Measurements from ENCODE around the gene LRP5. TPM values are rescaled to one million over a fixed set of nuclear protein-coding genes. Genes with fewer than 3 reads are reported as not detected.
A peak's percentile ranks its signal among the peaks of the same experiment; 100 is the strongest.

Gene LRP5
- total and polyA plus RNA-seq, 8 donors, result 11.8 to 152 (median 44.2) TPM

DNA sequence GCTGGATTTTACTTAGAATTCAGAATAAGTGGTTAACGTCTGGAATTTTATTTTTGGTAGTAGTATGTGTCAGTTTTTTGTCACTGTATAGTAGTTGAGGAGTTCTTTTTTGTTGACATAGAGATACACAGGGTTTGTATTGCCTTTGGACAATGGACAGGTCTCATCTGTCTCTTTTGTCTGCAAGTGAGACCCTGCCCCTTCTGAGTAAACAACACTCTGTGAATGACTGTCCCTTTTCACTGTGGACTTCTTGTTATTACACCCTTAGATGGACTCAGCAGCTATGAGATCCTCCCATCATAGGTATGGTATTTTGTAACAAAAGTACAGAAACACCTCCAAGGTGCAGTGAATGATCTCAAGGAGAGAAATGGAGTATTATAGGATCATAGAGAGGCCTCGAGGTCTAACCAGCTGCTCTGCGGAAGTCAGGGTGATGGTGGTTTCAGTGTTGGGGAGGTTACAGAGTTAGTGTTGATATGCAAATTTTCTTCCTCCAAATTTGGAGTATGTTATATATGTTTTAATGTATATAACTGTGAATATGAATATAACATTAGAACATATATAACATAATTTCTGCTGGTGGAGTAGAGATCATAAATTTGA is 155.9 kb downstream of the LRP5 start:
- Histone ChIP-seq H3K4me3 (no peak overlapping the region), H3K27ac (no peak overlapping the region), H3K9me3 (no peaks in the 10 kb centered on the region), H3K27me3 (no peaks in the 10 kb centered on the region), H3K36me3 (peaks cover 0 to 5% (median 0%) of the 10 kb centered on the region in 4 donors), H3K4me1 (peaks cover 74 to 98% (median 93%) of the 10 kb centered on the region in 4 donors)
- DNase-seq, result no peak
- TF ChIP-seq POLR2AphosphoS5 (IDR thresholded peaks at IDR 0.05) (no peak), EP300 (IDR thresholded peaks at IDR 0.05) (no peak), POLR2A (IDR thresholded peaks at IDR 0.05) (no peak)
- TF ChIP-seq, protein P1, sequence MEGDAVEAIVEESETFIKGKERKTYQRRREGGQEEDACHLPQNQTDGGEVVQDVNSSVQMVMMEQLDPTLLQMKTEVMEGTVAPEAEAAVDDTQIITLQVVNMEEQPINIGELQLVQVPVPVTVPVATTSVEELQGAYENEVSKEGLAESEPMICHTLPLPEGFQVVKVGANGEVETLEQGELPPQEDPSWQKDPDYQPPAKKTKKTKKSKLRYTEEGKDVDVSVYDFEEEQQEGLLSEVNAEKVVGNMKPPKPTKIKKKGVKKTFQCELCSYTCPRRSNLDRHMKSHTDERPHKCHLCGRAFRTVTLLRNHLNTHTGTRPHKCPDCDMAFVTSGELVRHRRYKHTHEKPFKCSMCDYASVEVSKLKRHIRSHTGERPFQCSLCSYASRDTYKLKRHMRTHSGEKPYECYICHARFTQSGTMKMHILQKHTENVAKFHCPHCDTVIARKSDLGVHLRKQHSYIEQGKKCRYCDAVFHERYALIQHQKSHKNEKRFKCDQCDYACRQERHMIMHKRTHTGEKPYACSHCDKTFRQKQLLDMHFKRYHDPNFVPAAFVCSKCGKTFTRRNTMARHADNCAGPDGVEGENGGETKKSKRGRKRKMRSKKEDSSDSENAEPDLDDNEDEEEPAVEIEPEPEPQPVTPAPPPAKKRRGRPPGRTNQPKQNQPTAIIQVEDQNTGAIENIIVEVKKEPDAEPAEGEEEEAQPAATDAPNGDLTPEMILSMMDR (IDR thresholded peaks at IDR 0.05), result no peak
- intact Hi-C loops (cut with DNase I; ENCODE audit: low total_unique reads), result no loop called here
- WGBS, 5 donors, result 35 to 50% (median 44%) methylated on average over 3 of the region's 3 CpGs

DNA sequence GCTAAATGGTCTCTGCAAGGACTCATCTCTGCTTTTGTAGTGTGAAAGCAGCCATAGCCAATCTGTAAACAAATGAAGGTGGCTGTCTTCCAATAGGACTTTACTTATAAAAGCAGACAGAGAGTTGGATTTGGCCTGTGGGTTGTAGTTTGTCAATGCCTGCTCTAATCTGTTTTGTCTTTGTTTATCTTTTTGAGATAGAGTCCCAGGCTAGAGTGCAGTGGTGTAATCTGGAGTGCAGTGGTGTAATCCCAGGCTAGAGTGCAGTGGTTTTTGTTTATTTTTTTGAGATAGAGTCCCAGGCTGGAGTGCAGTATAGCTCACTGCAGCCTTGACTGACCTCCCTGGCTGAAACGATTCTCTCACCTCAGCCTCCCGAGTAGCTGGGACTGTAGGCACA is 156.7 kb downstream of the LRP5 start:
- peaks cover 69 to 98% (median 91%) of the 10 kb centered on the region in 4 donors for H3K4me1 ChIP-seq
- intact Hi-C loops (cut with DNase I; ENCODE audit: low total_unique reads), result no loop called here
- peak in 1 of 2 donors; percentile 41 for DNase-seq
- H3K27me3 ChIP-seq, result no peaks in the 10 kb centered on the region
- peaks cover 0 to 5% (median 0%) of the 10 kb centered on the region in 4 donors for H3K36me3 ChIP-seq
- peak in 1 of 3 donors; percentile 38 for TF ChIP-seq POLR2AphosphoS5 (IDR thresholded peaks at IDR 0.05)
- TF ChIP-seq EP300 (IDR thresholded peaks at IDR 0.05), result no peak
- H3K27ac ChIP-seq, result no peak overlapping the region
- 5 to 39% (median 25%) methylated on average over 2 of the region's 2 CpGs for WGBS, 5 donors
- H3K4me3 ChIP-seq, result no peak overlapping the region
- H3K9me3 ChIP-seq, result no peaks in the 10 kb centered on the region

GRCh38 chr11:68469642-68470041 is 157.3 kb downstream of the LRP5 start:
- TF ChIP-seq EP300 (IDR thresholded peaks at IDR 0.05) (no peak), POLR2A (IDR thresholded peaks at IDR 0.05) (no peak), POLR2AphosphoS5 (IDR thresholded peaks at IDR 0.05) (no peak)
- TF ChIP-seq, protein P1 (IDR thresholded peaks at IDR 0.05), result no peak
- no peaks in the 10 kb centered on the region for H3K9me3 ChIP-seq
- no peak for DNase-seq
- intact Hi-C loops (cut with DNase I; ENCODE audit: low total_unique reads), result no loop called here
- H3K36me3 ChIP-seq, result peaks cover 0 to 5% (median 0%) of the 10 kb centered on the region in 4 donors
- WGBS, 5 donors, result 32 to 68% (median 50%) methylated on average over 1 of the region's 1 CpG
- no peak overlapping the region for H3K27ac ChIP-seq
- H3K27me3 ChIP-seq, result no peaks in the 10 kb centered on the region
- H3K4me1 ChIP-seq, result peaks cover 73 to 98% (median 90%) of the 10 kb centered on the region in 4 donors
- H3K4me3 ChIP-seq, result no peak overlapping the region

DNA sequence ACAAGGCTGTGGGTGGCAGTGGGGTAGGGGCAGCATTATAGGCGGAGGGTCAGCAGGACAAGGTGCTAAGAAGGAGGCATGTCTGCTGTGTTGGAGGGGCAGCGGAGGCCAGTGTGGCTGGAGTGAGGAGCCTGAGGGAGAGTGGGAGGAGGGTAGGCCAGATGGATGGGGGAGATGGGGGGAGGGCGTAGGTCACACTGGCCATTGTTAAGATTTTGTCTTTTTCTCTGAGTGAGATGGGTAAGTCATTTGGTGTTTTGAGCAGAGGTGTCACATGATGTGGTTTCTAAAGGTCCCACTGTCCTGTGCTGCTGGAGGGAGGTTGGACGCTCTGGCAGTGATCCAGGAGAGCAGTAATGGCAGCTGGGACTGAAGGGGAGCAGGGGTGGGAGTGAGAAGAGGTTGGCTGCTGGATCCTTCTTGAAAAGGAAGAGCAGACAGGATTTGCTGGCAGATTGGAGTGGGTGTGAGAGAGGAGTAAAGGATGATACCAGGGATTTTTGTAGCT is 158.0 kb downstream of the LRP5 start:
- Histone ChIP-seq H3K4me1 (peaks cover 68 to 98% (median 83%) of the 10 kb centered on the region in 4 donors), H3K4me3 (no peak overlapping the region), H3K27me3 (no peaks in the 10 kb centered on the region), H3K27ac (no peak overlapping the region), H3K36me3 (peaks cover 0 to 5% (median 0%) of the 10 kb centered on the region in 4 donors), H3K9me3 (no peaks in the 10 kb centered on the region)
- DNase-seq, result no peak
- TF ChIP-seq POLR2AphosphoS5 (IDR thresholded peaks at IDR 0.05), result no peak
- TF ChIP-seq EP300 (IDR thresholded peaks at IDR 0.05), result no peak
- TF ChIP-seq, protein P1 (IDR thresholded peaks at IDR 0.05), result no peak
- TF ChIP-seq POLR2A (IDR thresholded peaks at IDR 0.05), result no peak
- intact Hi-C loops (cut with DNase I; ENCODE audit: low total_unique reads), result no loop called here
- WGBS, 5 donors, result 93 to 100% (median 93%) methylated on average over 4 of the region's 4 CpGs
